Right atrium auricular region (tissue), 2 donors: ENCODE data around the gene WWOX. TPM values are rescaled to one million over a fixed set of nuclear protein-coding genes. Genes with fewer than 3 reads are reported as not detected.

Source experiments
- DNase-seq: peaks from one replicate; pipeline ENCODE4 v3.0.0-alpha.2; 2019; ENCODE audit warnings: low spot score
- H3K27ac ChIP-seq, 2 donors: fragments of 200-600 bp; sonication (generic); 1 replicate in 1 of 2; 2 replicates in 1 of 2; pipeline ENCODE4 v1.5.1; 2016 to 2019
- H3K27me3 ChIP-seq, 2 donors: fragments of 200-600 bp; sonication (generic); one replicate each; pipeline versions ENCODE4 v1.5.1 to v1.6.0; 2017 to 2019
- H3K36me3 ChIP-seq: fragments of 200-600 bp; sonication (generic); one replicate; pipeline ENCODE4 v1.5.1; 2016
- H3K4me1 ChIP-seq, 2 donors: fragments of 200-600 bp; sonication (generic); one replicate each; pipeline versions ENCODE4 v1.5.1 to v1.6.0; 2017 to 2019
- H3K4me3 ChIP-seq, 2 donors: fragments of 200-600 bp; sonication (generic); 1 replicate in 1 of 2; 2 replicates in 1 of 2; pipeline ENCODE4 v1.5.1; 2017 to 2019; ENCODE audit warnings: mild to moderate bottlenecking in 1 of 2, moderate library complexity in 1 of 2
- H3K9me3 ChIP-seq, 2 donors: fragments of 200-600 bp; sonication (generic); one replicate each; pipeline ENCODE4 v1.5.1; 2019
- CTCF ChIP-seq, 2 donors: fragments of 200-600 bp; sonication (generic); IDR thresholded peaks; one replicate each; pipeline ENCODE4 v1.5.1; 2019; ENCODE audit warnings: antibody characterized with exemption in 2 of 2
- total RNA-seq, 2 donors: library from RNA; depleted of rRNA; stranded (reverse); fragments of >200 nt; gene quantifications; one replicate each; pipeline ENCODE4 v1.1.0, GENCODE V29; 2016

The WWOX gene
- total RNA-seq, 2 donors from 2014 or later: 14.8 to 20.8 TPM

GRCh38 chr16:79186196-79186595 is 1086.7 kb downstream of the WWOX start:
- no peak for TF ChIP-seq CTCF (IDR thresholded peaks at IDR 0.05)
- Histone ChIP-seq H3K4me3 (no peak overlapping the region), H3K27me3 (no peaks in the 10 kb centered on the region), H3K4me1 (peaks cover 0 to 10% of the 10 kb centered on the region in 2 donors), H3K36me3 (no peaks in the 10 kb centered on the region), H3K9me3 (no peaks in the 10 kb centered on the region), H3K27ac (no peak overlapping the region)
- DNase-seq: no peak

GRCh38 chr16:79188115-79188738 is 1088.8 kb downstream of the WWOX start:
- no peak for DNase-seq
- Histone ChIP-seq H3K4me1 (peaks cover 0 to 18% of the 10 kb centered on the region in 2 donors), H3K4me3 (no peak overlapping the region), H3K9me3 (no peaks in the 10 kb centered on the region), H3K27ac (no peak overlapping the region), H3K36me3 (no peaks in the 10 kb centered on the region), H3K27me3 (no peaks in the 10 kb centered on the region)
- no peak for TF ChIP-seq CTCF (IDR thresholded peaks at IDR 0.05)

GRCh38 chr16:79188739-79189122 is 1089.3 kb downstream of the WWOX start:
- DNase-seq: no peak
- Histone ChIP-seq H3K4me1 (peaks cover 0 to 18% of the 10 kb centered on the region in 2 donors), H3K9me3 (no peaks in the 10 kb centered on the region), H3K36me3 (no peaks in the 10 kb centered on the region), H3K27ac (no peak overlapping the region), H3K27me3 (no peaks in the 10 kb centered on the region), H3K4me3 (no peak overlapping the region)
- TF ChIP-seq CTCF (IDR thresholded peaks at IDR 0.05): no peak

- DNase-seq: no peak
- Histone ChIP-seq H3K4me1 (peaks cover 0 to 17% of the 10 kb centered on the region in 2 donors), H3K27me3 (no peaks in the 10 kb centered on the region), H3K36me3 (no peaks in the 10 kb centered on the region), H3K4me3 (no peak overlapping the region), H3K9me3 (no peaks in the 10 kb centered on the region), H3K27ac (no peak overlapping the region)
- TF ChIP-seq CTCF (IDR thresholded peaks at IDR 0.05): no peak
Observed at GRCh38 chr16:79190542-79190941, 1091.1 kb downstream of the WWOX start.

- Histone ChIP-seq H3K36me3 (no peaks in the 10 kb centered on the region), H3K9me3 (no peaks in the 10 kb centered on the region), H3K4me3 (no peak overlapping the region), H3K27me3 (no peaks in the 10 kb centered on the region), H3K27ac (no peak overlapping the region), H3K4me1 (peaks cover 0 to 7% of the 10 kb centered on the region in 2 donors)
- no peak for DNase-seq
- no peak for TF ChIP-seq CTCF (IDR thresholded peaks at IDR 0.05)
Observed at GRCh38 chr16:79191933-79192332, 1092.5 kb downstream of the WWOX start.

GRCh38 chr16:79192904-79193303 is 1093.5 kb downstream of the WWOX start:
- Histone ChIP-seq H3K4me3 (no peak overlapping the region), H3K27me3 (no peaks in the 10 kb centered on the region), H3K27ac (no peak overlapping the region), H3K9me3 (no peaks in the 10 kb centered on the region), H3K36me3 (no peaks in the 10 kb centered on the region), H3K4me1 (peaks cover 0 to 7% of the 10 kb centered on the region in 2 donors)
- TF ChIP-seq CTCF (IDR thresholded peaks at IDR 0.05): no peak
- DNase-seq: no peak
